ENCODE data around the gene NR2E3.

The NR2E3 gene

DNA sequence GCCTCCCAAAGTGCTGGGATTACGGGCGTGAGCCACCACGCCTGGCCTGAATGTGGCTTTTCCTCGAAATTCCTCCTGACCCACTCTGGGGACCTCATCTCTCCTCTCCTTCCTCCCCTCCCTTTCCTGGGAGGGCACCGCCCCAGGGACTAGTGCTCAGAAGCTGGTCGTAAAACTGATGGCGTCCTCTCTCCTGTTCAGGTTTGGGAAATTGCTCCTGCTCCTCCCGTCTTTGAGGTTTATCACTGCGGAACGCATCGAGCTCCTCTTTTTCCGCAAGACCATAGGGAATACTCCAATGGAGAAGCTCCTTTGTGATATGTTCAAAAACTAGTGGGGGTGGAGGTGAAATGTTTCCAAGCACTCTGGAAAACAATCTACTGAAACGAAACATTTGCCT is 7.0 kb downstream of the NR2E3 start:
- WGBS, 2 experiments (ENCODE audit: insufficient coverage in 2 of 2): 98 to 99% methylated on average over 9 to 12 of the region's 13 CpGs
- H3K9me3 ChIP-seq (ENCODE audit: control insufficient read depth, low read length): peaks cover 12% of the 10 kb centered on the region

DNA sequence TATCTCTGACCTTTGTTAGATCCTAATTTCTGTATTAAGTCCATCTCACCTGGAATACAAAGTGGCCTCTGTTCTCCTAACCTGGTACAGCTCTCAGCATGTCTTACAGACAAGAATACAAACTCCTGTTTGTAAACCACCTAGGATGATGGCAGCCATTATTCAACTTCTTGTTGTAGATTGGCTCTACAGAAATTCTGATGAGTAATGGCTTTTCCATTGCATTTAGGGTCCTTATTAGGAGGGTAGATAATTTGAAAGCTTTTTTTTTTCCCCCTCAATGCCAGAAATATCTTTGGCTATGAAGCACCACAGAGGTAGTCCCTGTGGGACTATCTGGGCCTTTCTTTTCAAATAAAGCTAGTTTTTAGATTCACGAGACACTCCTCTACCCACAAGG is 9.8 kb downstream of the NR2E3 start:
- H3K27ac ChIP-seq (ENCODE audit: low read depth, low read length, severe bottlenecking): no peak overlapping the region
- peaks cover 19% of the 10 kb centered on the region for H3K9me3 ChIP-seq (ENCODE audit: control insufficient read depth, low read length)
- peaks cover 35% of the 10 kb centered on the region for H3K36me3 ChIP-seq (ENCODE audit: control insufficient read depth, insufficient read depth, low read length)
- H3K4me1 ChIP-seq (ENCODE audit: control insufficient read depth, insufficient read depth, low read length, poor library complexity, severe bottlenecking): no peaks in the 10 kb centered on the region
- no peak overlapping the region for H3K4me3 ChIP-seq (ENCODE audit: extremely low read depth, insufficient read depth, low read length, poor library complexity, severe bottlenecking)
- no CpG with 5 or more reads among the region's 1 CpG for WGBS, 2 experiments (ENCODE audit: insufficient coverage in 2 of 2)

More for the DNA sequence above, 7.0 kb downstream of the NR2E3 start:
- H3K36me3 ChIP-seq (ENCODE audit: control insufficient read depth, insufficient read depth, low read length): peaks cover 10% of the 10 kb centered on the region
- no peak overlapping the region for H3K4me3 ChIP-seq (ENCODE audit: extremely low read depth, insufficient read depth, low read length, poor library complexity, severe bottlenecking)
- H3K27ac ChIP-seq (ENCODE audit: low read depth, low read length, severe bottlenecking): no peak overlapping the region
- no peaks in the 10 kb centered on the region for H3K4me1 ChIP-seq (ENCODE audit: control insufficient read depth, insufficient read depth, low read length, poor library complexity, severe bottlenecking)

DNA sequence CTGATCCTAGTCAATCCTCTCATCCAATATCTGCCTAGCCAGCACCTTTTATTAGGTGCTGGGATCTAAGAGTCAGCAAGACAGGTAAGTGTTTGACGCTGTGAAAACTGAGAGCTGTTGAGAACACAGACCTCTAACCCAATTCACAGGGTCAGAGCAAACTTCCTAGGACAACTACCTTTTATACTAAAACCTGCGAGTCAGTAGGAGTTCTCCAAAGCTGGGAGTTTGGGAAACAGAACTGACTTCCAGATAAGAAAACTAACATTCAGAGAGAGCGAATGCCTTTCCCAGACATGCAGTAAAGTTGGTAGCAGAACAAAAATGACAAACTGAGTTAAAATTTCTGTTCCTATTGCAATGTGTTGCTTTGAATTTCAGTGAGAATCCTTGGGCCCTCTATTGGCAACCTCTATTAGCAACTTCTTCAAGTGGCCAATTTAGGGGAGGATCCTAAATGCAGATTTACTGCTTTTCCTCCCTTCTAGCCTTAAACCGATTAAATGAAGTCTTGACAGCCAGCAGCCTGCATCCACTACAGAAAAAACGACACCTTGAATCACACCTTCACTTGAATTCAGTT is 11.3 kb downstream of the NR2E3 start:
- H3K4me3 ChIP-seq (ENCODE audit: extremely low read depth, insufficient read depth, low read length, poor library complexity, severe bottlenecking): no peak overlapping the region
- H3K9me3 ChIP-seq (ENCODE audit: control insufficient read depth, low read length): peaks cover 19% of the 10 kb centered on the region
- 89 to 93% methylated on average over 3 of the region's 5 CpGs for WGBS, 2 experiments (ENCODE audit: insufficient coverage in 2 of 2)
- H3K4me1 ChIP-seq (ENCODE audit: control insufficient read depth, insufficient read depth, low read length, poor library complexity, severe bottlenecking): no peaks in the 10 kb centered on the region
- H3K36me3 ChIP-seq (ENCODE audit: control insufficient read depth, insufficient read depth, low read length): peaks cover 47% of the 10 kb centered on the region
- no peak overlapping the region for H3K27ac ChIP-seq (ENCODE audit: low read depth, low read length, severe bottlenecking)

DNA sequence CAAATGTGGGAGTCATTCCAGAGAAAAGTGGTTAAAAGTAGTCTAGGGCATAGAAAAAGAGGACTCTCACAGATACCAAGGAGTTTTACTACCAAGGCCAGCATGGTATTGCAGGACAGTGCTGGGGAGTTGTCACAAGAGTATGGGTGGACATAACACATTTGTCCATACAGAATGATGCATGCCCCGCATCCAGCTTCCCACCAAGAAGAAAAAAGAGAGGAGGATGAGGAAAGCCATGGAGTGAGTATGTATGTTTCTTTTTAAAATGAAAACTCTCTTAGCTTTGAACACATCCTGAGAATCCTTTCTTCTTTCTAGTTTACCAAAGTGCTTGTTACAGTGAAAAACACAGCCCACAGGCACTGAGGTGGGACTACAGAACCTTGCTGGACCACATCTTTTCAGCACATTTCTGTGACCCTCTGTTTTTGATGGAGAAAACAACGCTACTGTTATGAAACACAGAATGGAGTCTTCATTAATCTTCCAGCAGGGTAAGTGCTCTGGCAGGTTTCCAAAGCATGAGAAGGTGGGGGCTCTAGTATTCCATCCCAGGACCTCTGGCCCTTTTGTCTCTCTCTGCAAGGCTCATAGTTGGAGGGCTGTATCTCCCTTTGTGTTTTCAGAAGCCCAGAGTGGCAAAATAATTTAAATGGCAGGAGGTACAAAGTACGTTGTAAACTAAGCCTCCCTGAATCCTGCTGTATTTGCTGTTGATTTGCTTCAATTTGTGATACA is 12.7 kb downstream of the NR2E3 start:
- H3K36me3 ChIP-seq (ENCODE audit: control insufficient read depth, insufficient read depth, low read length): peaks cover 60% of the 10 kb centered on the region
- no peaks in the 10 kb centered on the region for H3K4me1 ChIP-seq (ENCODE audit: control insufficient read depth, insufficient read depth, low read length, poor library complexity, severe bottlenecking)
- no peak overlapping the region for H3K27ac ChIP-seq (ENCODE audit: low read depth, low read length, severe bottlenecking)
- H3K4me3 ChIP-seq (ENCODE audit: extremely low read depth, insufficient read depth, low read length, poor library complexity, severe bottlenecking): no peak overlapping the region
- H3K9me3 ChIP-seq (ENCODE audit: control insufficient read depth, low read length): peaks cover 19% of the 10 kb centered on the region
- WGBS, 2 experiments (ENCODE audit: insufficient coverage in 2 of 2): 83% methylated on average over 1 of the region's 3 CpGs; no CpG with 5 or more reads in 1 of the 2 experiments

DNA sequence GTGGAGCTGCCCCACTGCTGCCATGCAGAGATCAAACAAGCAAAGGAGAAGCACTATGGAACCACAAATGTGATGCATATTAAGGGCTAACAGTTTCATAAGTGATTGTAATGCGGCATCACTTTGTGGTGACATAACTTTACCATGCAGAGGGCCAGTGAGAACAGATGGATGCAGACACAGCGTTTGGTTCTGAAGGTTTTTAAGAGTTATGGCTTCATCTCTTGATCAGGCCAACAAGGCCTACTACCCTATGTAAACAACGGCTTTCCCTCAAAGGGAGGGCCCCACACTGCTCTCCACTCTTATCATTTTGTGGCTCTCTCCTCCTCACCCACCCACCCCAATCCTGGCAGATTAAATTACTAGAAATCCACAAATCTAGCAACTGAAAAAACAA is 13.4 kb downstream of the NR2E3 start:
- WGBS, 2 experiments (ENCODE audit: insufficient coverage in 2 of 2): 87 to 88% methylated on average over 2 to 3 of the region's 3 CpGs
- Histone ChIP-seq H3K27ac (ENCODE audit: low read depth, low read length, severe bottlenecking) (no peak overlapping the region), H3K36me3 (ENCODE audit: control insufficient read depth, insufficient read depth, low read length) (peaks cover 62% of the 10 kb centered on the region), H3K4me1 (ENCODE audit: control insufficient read depth, insufficient read depth, low read length, poor library complexity, severe bottlenecking) (no peaks in the 10 kb centered on the region), H3K4me3 (ENCODE audit: extremely low read depth, insufficient read depth, low read length, poor library complexity, severe bottlenecking) (no peak overlapping the region), H3K9me3 (ENCODE audit: control insufficient read depth, low read length) (peaks cover 19% of the 10 kb centered on the region)

DNA sequence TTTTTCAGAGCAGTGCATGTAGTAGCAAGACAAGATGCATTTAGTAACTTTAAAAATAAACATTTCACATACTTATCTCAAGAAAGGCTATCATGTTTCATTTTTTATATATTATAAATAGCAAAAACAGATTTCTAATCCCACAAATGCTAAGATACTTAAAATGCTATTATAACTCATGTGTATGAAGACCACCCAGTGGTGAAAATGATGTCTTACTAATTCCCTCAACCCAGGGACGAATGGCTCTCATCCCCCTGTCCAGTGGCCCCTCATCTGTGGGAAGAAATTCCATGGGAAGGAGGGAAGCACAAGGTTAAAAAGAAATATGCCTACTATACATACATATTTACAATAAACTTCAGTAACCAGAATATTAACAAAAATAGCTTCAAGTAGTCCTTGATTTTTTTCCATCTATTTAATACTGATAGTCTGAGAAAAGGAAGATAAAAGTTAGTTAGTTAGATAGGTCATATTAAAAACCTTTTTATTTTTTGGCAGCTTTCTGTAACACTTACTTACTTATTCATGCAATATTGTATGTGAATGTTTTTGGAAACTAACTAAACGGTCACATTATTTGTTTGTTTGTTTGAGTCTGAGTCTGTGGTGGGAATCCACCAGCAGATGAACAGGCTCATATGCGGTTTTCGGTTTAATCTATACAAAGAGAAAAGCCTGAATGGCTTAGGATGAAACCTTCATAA is 14.8 kb downstream of the NR2E3 start:
- Histone ChIP-seq H3K4me1 (ENCODE audit: control insufficient read depth, insufficient read depth, low read length, poor library complexity, severe bottlenecking) (no peaks in the 10 kb centered on the region), H3K9me3 (ENCODE audit: control insufficient read depth, low read length) (peaks cover 19% of the 10 kb centered on the region), H3K4me3 (ENCODE audit: extremely low read depth, insufficient read depth, low read length, poor library complexity, severe bottlenecking) (no peak overlapping the region), H3K27ac (ENCODE audit: low read depth, low read length, severe bottlenecking) (no peak overlapping the region), H3K36me3 (ENCODE audit: control insufficient read depth, insufficient read depth, low read length) (peaks cover 62% of the 10 kb centered on the region)
- 87 to 94% methylated on average over 2 to 3 of the region's 4 CpGs for WGBS, 2 experiments (ENCODE audit: insufficient coverage in 2 of 2)

DNA sequence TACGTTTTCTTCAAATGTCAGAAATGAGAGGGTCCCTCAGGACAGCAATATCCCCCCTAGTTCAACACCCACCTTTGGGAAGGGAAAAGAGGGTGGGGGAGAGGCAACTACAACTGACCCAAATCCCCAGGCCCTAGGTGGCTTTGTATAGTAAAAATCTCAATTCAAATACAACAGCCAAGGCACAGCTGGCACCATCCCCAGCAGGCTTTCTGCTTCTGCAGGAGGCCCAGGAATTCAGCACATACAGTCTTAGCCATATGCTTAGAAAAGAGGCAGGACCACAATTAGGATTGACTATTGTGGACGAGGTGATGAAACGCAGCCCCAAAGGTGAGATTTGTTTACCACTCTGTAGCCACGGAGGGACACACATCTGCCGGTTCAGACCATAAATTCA is 15.8 kb downstream of the NR2E3 start:
- H3K4me1 ChIP-seq (ENCODE audit: control insufficient read depth, insufficient read depth, low read length, poor library complexity, severe bottlenecking): no peaks in the 10 kb centered on the region
- 83 to 91% methylated on average over 1 to 4 of the region's 5 CpGs for WGBS, 2 experiments (ENCODE audit: insufficient coverage in 2 of 2)

DNA sequence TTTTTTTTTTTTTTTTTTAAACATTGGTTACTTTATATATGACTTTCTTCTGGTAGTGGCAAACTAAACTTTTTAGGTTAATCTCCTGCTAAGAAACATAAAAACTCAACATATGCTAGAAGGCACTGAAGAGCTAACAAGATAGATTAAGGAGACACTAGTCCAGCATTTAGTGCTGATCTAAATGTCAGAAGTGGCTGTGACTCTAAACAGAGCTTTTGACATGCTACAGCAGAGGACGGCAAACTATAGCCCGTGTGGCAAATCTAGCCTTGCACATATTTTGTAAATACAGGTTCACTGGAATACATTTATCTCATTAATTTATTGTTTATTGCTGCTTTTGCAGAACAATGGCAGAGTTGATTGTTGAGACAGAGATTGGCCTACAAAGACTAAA is 20.6 kb downstream of the NR2E3 start:
- Histone ChIP-seq H3K36me3 (ENCODE audit: control insufficient read depth, insufficient read depth, low read length) (peaks cover 22% of the 10 kb centered on the region), H3K27ac (ENCODE audit: low read depth, low read length, severe bottlenecking) (no peak overlapping the region), H3K9me3 (ENCODE audit: control insufficient read depth, low read length) (no peaks in the 10 kb centered on the region), H3K4me1 (ENCODE audit: control insufficient read depth, insufficient read depth, low read length, poor library complexity, severe bottlenecking) (no peaks in the 10 kb centered on the region), H3K4me3 (ENCODE audit: extremely low read depth, insufficient read depth, low read length, poor library complexity, severe bottlenecking) (no peak overlapping the region)
- WGBS, 2 experiments (ENCODE audit: insufficient coverage in 2 of 2): no CpG with 5 or more reads among the region's 2 CpGs

More for the DNA sequence above, 15.8 kb downstream of the NR2E3 start:
- Histone ChIP-seq H3K9me3 (ENCODE audit: control insufficient read depth, low read length) (peaks cover 18% of the 10 kb centered on the region), H3K36me3 (ENCODE audit: control insufficient read depth, insufficient read depth, low read length) (peaks cover 62% of the 10 kb centered on the region), H3K27ac (ENCODE audit: low read depth, low read length, severe bottlenecking) (no peak overlapping the region), H3K4me3 (ENCODE audit: extremely low read depth, insufficient read depth, low read length, poor library complexity, severe bottlenecking) (no peak overlapping the region)

DNA sequence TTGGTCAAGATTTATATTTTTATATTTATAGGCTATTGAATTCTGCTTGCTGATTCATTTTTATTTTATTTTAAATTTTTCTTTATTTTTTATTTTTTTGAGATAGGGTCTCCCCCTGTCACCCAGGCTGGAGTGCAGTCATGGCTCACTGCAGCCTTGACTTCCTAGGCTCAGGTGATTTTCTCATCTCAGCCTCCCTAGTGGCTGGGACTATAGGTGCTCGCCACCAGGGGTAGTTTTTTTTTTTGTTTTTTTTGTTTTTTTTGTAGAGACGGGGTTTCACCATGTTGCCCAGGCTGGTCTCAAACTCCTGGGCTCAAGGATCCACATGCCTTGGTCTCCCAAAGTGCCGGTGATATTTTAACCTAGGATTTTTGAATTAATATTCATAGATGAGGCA is 31.2 kb downstream of the NR2E3 start:
- WGBS, 2 experiments (ENCODE audit: insufficient coverage in 2 of 2): no CpG with 5 or more reads among the region's 3 CpGs
- H3K4me1 ChIP-seq (ENCODE audit: control insufficient read depth, insufficient read depth, low read length, poor library complexity, severe bottlenecking): no peaks in the 10 kb centered on the region
- no peak overlapping the region for H3K4me3 ChIP-seq (ENCODE audit: extremely low read depth, insufficient read depth, low read length, poor library complexity, severe bottlenecking)
- H3K36me3 ChIP-seq (ENCODE audit: control insufficient read depth, insufficient read depth, low read length): peaks cover 11% of the 10 kb centered on the region
- no peak overlapping the region for H3K27ac ChIP-seq (ENCODE audit: low read depth, low read length, severe bottlenecking)
- no peaks in the 10 kb centered on the region for H3K9me3 ChIP-seq (ENCODE audit: control insufficient read depth, low read length)

DNA sequence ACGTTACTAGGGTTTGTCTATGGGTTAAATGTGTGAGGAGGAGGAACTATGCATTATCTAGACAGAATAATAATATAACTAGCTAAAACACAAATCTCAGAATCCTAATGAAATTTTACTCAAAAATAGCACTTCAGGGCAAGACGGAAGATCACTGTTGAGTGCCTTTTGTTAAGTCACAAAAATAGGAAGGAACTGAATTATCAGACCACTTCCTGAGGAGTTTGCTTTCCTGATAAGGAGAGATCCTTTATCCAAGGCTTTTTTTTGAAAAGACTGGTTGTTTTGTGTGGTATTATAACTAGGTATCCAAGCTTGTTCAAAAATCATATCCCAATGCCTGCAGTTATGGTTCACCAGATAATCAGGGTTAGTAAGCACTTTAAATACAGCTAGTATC is 34.6 kb downstream of the NR2E3 start:
- 40 to 86% methylated on average over 1 of the region's 2 CpGs for WGBS, 2 experiments (ENCODE audit: insufficient coverage in 2 of 2)
- no peaks in the 10 kb centered on the region for H3K9me3 ChIP-seq (ENCODE audit: control insufficient read depth, low read length)
- peaks cover 27% of the 10 kb centered on the region for H3K36me3 ChIP-seq (ENCODE audit: control insufficient read depth, insufficient read depth, low read length)
- H3K27ac ChIP-seq (ENCODE audit: low read depth, low read length, severe bottlenecking): no peak overlapping the region
- H3K4me3 ChIP-seq (ENCODE audit: extremely low read depth, insufficient read depth, low read length, poor library complexity, severe bottlenecking): no peak overlapping the region
- no peaks in the 10 kb centered on the region for H3K4me1 ChIP-seq (ENCODE audit: control insufficient read depth, insufficient read depth, low read length, poor library complexity, severe bottlenecking)

DNA sequence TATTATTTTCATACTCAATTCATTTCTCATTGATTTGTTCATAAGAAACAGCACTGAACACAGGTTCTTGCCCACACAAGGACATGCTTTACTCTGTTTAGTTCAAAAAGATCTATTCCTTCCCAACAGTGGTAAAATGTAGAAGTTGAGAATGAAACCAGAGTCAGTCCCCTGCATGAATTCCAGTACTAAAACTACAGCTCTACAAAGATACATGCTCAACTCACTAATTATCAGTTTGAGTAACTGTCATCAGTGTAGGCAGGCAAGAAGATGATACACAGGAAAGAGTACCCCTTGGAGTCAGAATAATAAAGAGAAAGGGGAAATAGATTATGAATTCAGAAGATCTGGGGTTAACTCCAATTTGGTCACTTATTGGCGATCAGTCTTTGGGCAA is 43.2 kb downstream of the NR2E3 start:
- no CpG with 5 or more reads among the region's 1 CpG for WGBS, 2 experiments (ENCODE audit: insufficient coverage in 2 of 2)

More for the DNA sequence above, 43.2 kb downstream of the NR2E3 start:
- H3K9me3 ChIP-seq (ENCODE audit: control insufficient read depth, low read length): no peaks in the 10 kb centered on the region
- no peak overlapping the region for H3K27ac ChIP-seq (ENCODE audit: low read depth, low read length, severe bottlenecking)
- H3K4me1 ChIP-seq (ENCODE audit: control insufficient read depth, insufficient read depth, low read length, poor library complexity, severe bottlenecking): no peaks in the 10 kb centered on the region
- no peak overlapping the region for H3K4me3 ChIP-seq (ENCODE audit: extremely low read depth, insufficient read depth, low read length, poor library complexity, severe bottlenecking)
- peaks cover 33% of the 10 kb centered on the region for H3K36me3 ChIP-seq (ENCODE audit: control insufficient read depth, insufficient read depth, low read length)

Data from mesodermal cell (in vitro differentiated cells).